Adipocyte (in vitro differentiated cells): ENCODE results near the gene EHMT1.
"Not testable (repeated sequence)": the region's sequence is repeated elsewhere in the genome, so short reads cannot be mapped to it uniquely, and the experiment has no call there.

Source experiments
- DNase-seq: peaks from one replicate; pipeline ENCODE4 v3.0.0-alpha.2; 2015; ENCODE audit warnings: low read depth
- H3K27me3 ChIP-seq: replicated peaks from 2 replicates; pipeline ENCODE4 v1.7.0; 2013; ENCODE audit warnings: mild to moderate bottlenecking, low read length, moderate library complexity; ENCODE audit not compliant: control insufficient read depth, insufficient read depth
- H3K36me3 ChIP-seq: 2 replicates; pipeline ENCODE4 v1.7.0; 2013; ENCODE audit warnings: low read length, mild to moderate bottlenecking, moderate library complexity; ENCODE audit not compliant: control insufficient read depth, insufficient read depth, severe bottlenecking
- H3K4me1 ChIP-seq: 2 replicates; pipeline ENCODE4 v1.7.0; 2013; ENCODE audit warnings: mild to moderate bottlenecking, low read length, moderate library complexity; ENCODE audit not compliant: control insufficient read depth, insufficient read depth
- H3K4me3 ChIP-seq: 2 replicates; pipeline ENCODE4 v1.7.0; 2013; ENCODE audit warnings: mild to moderate bottlenecking, low read length, moderate library complexity
- H3K9ac ChIP-seq: 2 replicates; pipeline ENCODE4 v1.7.0; 2013; ENCODE audit warnings: mild to moderate bottlenecking, low read length, moderate library complexity
- H3K9me3 ChIP-seq: 2 replicates; pipeline ENCODE4 v1.7.0; 2013; ENCODE audit warnings: mild to moderate bottlenecking, low read length, moderate library complexity; ENCODE audit not compliant: control insufficient read depth

The EHMT1 gene

GRCh38 chr9:137620581-137620980 is 1.8 kb downstream of the EHMT1 start:
- H3K4me3 ChIP-seq = peak overlapping the region; percentile 88

DNA sequence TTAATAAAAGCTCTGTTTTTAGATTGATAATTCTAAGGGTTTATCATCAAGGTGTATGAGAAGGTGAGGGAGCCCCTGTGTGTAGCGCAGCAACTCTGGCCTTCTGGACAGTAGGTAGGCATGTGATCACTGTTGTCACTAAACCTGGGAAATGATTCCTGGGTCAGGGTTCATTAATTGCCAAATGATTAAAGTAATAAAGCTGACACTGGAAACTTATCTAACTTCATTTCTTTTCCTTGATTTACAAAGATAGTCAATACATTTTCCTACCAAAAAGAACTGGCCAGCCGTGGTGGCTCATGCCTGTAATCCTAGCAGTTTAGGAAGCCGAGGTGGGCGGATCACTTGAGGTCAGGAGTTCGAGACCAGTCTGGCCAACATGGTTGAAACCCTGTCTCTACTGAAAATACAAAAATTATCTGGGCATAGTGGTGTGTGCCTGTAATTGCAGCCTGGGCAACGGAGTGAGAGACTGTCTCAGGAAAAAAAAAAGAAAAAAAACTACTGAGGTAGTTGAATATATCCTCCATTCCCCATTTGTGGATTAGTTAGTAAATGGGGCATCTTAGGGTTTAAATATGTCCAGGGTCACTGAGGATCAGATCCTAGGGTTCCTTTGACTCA is 2.4 kb downstream of the EHMT1 start:
- peak; percentile 51 for DNase-seq
- H3K9ac ChIP-seq = no peak overlapping the region
- H3K9me3 ChIP-seq = no peaks in the 10 kb centered on the region
- peak overlapping the region; percentile 88 for H3K4me3 ChIP-seq
- peaks cover 3% of the 10 kb centered on the region for H3K36me3 ChIP-seq
- no peaks in the 10 kb centered on the region for H3K27me3 ChIP-seq
- peaks cover 35% of the 10 kb centered on the region for H3K4me1 ChIP-seq

More at GRCh38 chr9:137620581-137620980, 1.8 kb downstream of the EHMT1 start:
- Histone ChIP-seq H3K36me3 (peaks cover 9% of the 10 kb centered on the region), H3K9ac (peak overlapping the region; percentile 90), H3K9me3 (no peaks in the 10 kb centered on the region), H3K27me3 (no peaks in the 10 kb centered on the region), H3K4me1 (peaks cover 35% of the 10 kb centered on the region)
- no peak for DNase-seq

DNA sequence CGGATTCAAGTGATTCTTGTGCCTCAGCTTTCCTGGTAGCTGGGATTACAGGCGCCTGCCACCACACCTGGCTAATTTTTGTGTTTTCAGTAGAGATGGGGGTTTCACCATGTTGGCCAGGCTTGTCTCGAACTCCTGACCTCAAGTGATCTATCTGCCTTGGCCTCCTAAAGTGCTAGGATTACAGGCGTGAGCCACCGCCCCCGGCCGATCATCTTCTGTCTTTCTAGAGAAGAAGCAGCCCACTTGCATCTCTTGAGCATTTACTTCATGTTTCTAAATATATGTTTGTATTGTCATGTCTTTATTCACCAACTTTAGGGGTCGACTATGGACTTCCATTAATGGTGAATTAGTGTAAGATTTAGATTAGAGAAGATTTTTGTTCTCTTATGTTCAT is 3.4 kb downstream of the EHMT1 start:
- H3K9ac ChIP-seq, H3K4me3 ChIP-seq, H3K36me3 ChIP-seq, H3K9me3 ChIP-seq, DNase-seq, H3K27me3 ChIP-seq: not testable (repeated sequence)
- H3K4me1 ChIP-seq = peaks cover 33% of the 10 kb centered on the region

DNA sequence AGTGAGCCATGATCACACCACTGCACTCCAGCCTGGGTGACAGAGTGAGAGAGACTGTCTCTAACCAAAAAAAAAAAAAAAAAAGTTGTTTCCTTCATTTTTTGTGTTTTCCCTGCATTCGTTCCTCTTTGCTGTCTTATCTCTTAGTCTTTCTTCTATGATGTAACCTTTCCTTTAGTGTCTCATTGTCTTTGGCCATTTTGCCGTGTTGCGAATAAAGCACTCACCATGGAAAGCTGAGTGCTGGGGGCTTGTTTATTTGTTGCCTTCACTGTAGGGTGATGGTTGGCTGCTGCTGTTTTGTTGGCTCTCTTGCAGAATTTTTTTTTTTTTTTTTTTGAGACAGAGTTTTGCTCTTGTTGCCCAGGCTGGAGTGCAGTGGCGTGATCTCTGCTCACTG is 7.7 kb downstream of the EHMT1 start:
- Histone ChIP-seq H3K4me3 (no peak overlapping the region), H3K36me3 (no peaks in the 10 kb centered on the region), H3K4me1 (peaks cover 17% of the 10 kb centered on the region), H3K27me3 (no peaks in the 10 kb centered on the region), H3K9me3 (no peaks in the 10 kb centered on the region), H3K9ac (no peak overlapping the region)
- no peak for DNase-seq

DNA sequence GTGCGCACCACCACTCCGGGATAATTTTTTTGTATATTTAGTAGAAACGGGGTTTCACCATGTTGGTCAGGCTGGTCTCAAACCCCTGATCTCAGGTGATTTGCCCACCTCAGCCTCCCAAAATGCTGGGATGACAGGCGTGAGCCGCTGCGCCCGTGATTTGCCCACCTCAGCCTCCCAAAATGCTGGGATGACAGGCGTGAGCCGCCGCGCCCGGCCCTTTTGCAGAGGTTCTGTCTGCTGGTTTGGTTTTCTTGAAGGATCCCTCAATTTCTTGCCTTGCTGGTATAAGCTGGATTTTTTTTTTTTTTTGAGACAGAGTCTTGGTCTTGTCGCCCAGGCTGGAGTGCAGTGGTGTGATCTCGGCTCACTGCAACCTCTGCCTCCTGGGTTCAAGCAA is 8.6 kb downstream of the EHMT1 start:
- not testable (repeated sequence) for DNase-seq, H3K27me3 ChIP-seq, H3K4me3 ChIP-seq, H3K36me3 ChIP-seq, H3K9ac ChIP-seq, H3K9me3 ChIP-seq
- peaks cover 13% of the 10 kb centered on the region for H3K4me1 ChIP-seq

- Histone ChIP-seq H3K27me3 (no peaks in the 10 kb centered on the region), H3K36me3 (no peaks in the 10 kb centered on the region), H3K4me1 (peaks cover 17% of the 10 kb centered on the region), H3K9ac (no peak overlapping the region), H3K9me3 (no peaks in the 10 kb centered on the region), H3K4me3 (no peak overlapping the region)
- DNase-seq = no peak
Measured at GRCh38 chr9:137630126-137630525, 11.3 kb downstream of the EHMT1 start.

DNA sequence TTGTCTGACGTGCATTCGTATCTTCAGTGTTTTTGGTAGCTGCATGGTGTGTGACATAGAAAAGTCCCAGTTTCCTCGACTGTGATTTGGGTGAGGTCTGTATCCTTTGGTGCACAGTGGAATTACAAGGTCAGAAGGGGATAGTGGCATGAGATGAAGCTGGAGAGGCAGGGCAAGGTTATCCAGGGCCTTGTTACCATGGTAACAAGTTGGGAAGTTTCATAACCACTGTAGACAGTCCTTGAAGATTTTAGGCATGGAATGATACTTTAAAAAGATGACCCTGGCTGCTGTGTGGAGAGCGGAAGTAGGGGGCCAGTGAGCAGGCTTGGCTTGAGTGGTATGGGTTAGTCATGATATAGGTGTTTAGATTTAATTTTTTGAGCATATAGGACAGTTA is 11.9 kb downstream of the EHMT1 start:
- no peaks in the 10 kb centered on the region for H3K9me3 ChIP-seq
- H3K27me3 ChIP-seq = no peaks in the 10 kb centered on the region
- DNase-seq = peak; percentile 10
- H3K4me1 ChIP-seq = peaks cover 17% of the 10 kb centered on the region
- no peaks in the 10 kb centered on the region for H3K36me3 ChIP-seq
- no peak overlapping the region for H3K4me3 ChIP-seq
- no peak overlapping the region for H3K9ac ChIP-seq

DNA sequence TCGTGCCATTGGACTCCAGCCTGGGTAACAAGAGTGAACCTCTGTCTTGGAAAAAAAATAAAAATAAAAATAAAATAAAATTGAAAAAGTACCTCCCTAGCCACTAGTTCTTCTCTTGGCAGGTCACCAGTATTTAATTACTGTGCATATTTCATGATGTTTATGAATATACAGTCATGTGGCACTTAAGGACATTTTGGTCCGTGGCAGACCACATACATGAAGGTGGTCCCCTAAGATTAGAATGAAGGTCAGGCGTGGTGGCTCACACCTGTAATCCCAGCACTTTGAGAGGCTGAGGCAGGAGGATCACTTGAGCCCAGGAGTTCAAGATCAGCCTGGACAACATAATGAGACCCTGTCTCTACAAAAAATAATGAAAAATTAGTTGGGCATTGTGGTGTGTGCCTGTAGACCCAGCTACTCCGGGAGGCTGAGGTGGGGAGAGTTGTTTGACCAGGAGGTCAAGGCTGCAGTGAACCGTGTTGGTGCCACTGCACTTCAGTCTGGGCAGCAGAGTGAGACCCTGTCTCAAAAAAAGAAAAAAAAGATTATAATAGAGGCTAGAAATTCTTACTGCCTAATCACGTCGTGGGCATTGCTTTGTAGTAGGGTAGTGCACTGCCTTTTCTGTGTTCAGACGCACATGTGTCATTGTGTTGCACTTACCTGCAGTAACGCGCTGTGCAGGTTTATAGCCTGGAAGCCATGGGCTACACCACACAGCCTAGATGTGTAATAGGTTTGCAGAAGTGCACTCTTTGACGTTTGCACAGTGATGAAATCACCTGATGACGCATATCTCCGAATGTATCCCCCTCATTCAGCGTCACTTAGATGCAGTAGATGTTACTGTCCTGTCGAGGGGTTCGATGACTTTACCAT is 12.8 kb downstream of the EHMT1 start:
- Histone ChIP-seq H3K9me3 (no peaks in the 10 kb centered on the region), H3K36me3 (no peaks in the 10 kb centered on the region), H3K4me1 (peaks cover 17% of the 10 kb centered on the region), H3K9ac (no peak overlapping the region), H3K4me3 (no peak overlapping the region), H3K27me3 (no peaks in the 10 kb centered on the region)
- DNase-seq = no peak

- Histone ChIP-seq H3K4me3 (no peak overlapping the region), H3K9ac (no peak overlapping the region), H3K9me3 (no peaks in the 10 kb centered on the region), H3K27me3 (no peaks in the 10 kb centered on the region), H3K4me1 (peaks cover 17% of the 10 kb centered on the region), H3K36me3 (no peaks in the 10 kb centered on the region)
- DNase-seq = no peak
Measured at GRCh38 chr9:137632230-137633161, 13.7 kb downstream of the EHMT1 start.

- H3K4me1 ChIP-seq = peaks cover 22% of the 10 kb centered on the region
- H3K36me3 ChIP-seq = no peaks in the 10 kb centered on the region
- no peak overlapping the region for H3K4me3 ChIP-seq
- peak; percentile 80 for DNase-seq
- H3K9ac ChIP-seq = no peak overlapping the region
- H3K27me3 ChIP-seq = no peaks in the 10 kb centered on the region
- H3K9me3 ChIP-seq = no peaks in the 10 kb centered on the region
Measured at GRCh38 chr9:137634016-137634415, 15.2 kb downstream of the EHMT1 start.

DNA sequence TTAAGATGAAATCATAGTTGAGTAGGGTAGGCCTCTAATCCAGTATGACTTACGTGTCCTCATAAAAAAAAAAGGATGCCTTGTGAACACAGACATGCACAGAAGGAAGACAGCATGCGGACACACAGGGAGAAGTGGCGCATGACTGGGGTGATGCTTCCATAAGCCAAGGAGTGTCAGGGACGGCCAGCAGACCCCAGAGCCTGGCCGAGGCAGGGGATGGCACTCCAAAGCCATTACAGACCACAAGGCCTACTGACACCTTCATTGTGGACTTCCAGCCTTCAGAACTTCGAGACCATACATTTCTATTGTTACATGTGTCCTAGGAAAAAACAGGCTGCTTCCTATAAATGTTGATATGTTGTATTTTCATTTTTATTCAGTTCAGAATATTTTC is 19.9 kb downstream of the EHMT1 start:
- Histone ChIP-seq H3K4me3 (no peak overlapping the region), H3K9ac (no peak overlapping the region), H3K4me1 (peaks cover 13% of the 10 kb centered on the region), H3K27me3 (no peaks in the 10 kb centered on the region), H3K36me3 (peaks cover under 1% of the 10 kb centered on the region), H3K9me3 (no peaks in the 10 kb centered on the region)
- no peak for DNase-seq
